NOMO-1 (cell line): ENCODE results near the gene ASCL2.

Experiments
- DNase-seq, 2 experiments: peaks; one replicate each; lab custom pipeline; 2025; ENCODE audit not compliant: unreplicated experiment in 2 of 2; lab: John Stamatoyannopoulos, UW

ASCL2 gene

DNA sequence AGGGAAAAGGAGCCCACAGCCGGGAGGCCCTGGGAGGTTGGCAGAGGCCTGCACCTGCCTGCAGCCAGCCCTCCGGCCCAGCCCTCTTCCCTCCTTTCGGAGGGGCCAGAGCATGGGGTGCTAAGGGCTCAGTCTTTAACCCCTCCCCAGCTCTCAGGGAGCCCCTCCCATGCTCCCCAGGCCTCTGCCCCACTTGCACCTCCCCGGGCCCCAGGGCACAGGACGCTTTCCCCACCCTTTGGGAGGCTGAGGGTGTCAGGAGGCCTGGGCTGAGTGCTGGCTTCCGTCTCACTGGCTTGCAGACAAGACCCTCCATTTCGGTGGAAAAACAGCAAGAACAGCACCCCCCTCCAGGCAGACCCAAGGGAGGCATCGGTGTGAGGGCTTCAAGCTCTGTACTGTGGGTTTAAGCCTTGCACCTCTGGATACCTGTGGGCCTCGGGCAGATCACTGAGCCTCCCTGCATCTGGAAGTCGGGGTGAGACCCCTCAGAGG, 7.3 kb downstream of the ASCL2 start:
- no peak for DNase-seq

DNA sequence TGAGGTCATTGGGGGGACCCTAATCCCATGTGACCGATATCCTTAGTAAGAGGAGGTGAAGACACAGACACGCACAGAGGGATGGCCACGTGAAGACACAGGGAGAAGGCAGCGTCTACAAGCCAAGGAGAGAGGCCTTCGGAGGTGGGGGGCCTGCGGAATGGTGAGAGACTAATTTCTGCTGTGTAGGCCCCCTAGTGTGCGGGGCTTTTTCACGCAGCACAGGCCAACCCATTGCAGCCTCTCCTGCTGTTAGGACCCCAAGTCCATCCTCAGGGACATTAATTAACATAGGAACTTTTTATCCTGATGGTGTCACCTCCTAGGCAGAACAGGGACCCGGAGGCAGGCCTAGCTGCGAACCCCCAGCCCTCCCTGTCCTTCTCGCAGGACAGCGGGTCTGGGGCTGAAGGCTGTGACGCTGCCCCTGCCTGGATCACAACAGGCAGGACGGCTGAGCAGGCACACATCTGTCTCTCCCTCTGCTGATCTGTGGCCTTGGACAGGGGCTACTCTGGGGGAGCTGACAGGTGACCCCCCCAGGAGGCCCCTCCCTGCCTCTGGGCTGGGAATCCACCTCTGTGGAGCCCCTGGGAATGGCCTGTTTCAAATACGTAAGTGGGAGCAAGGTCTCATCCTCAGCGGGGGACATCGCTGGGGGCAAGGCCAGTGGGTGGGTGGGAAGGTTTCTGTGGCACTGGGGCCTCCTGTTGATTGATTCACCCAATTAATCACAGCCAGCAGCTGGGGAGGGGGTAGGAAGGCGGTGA, 7.9 kb downstream of the ASCL2 start:
- no peak for DNase-seq

DNA sequence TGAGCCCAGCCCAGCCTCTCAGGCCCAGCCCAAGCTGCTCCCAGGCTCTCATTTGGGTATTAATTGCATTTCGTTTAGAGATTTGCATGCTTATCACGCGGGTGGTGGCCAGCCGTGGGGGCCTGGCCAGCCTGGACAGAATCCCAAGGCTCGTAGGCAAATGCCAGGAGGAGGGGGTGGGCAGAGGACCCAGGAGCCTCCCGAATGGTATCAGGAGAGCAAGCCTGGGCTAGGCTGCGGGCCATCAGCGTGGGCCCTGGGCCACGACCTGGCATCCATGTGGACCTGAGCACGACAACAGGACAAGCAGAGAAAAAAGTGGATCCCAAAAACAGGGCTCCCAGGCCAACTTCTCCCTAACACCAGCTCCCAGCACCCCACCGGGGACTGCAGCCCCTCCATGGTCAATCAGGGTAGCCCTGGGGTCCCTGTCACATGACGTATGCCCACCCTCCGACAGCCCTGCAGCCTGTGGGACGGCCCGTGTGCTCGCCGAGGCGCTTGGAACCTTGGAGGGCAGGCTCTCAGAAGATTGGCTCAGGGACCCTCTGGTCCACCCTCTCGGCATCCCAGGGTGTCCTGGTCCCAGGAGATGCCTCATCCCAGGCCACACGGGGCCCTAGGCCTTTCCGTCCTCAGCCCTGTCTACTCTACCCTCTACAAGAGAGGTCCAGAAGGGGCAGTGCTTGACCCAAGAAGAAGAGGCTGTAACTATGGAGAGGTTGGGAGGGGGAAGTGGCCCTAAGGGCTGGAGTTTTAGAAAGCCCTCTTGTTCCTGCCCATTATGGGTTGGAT, 8.8 kb downstream of the ASCL2 start:
- DNase-seq: no peak

DNA sequence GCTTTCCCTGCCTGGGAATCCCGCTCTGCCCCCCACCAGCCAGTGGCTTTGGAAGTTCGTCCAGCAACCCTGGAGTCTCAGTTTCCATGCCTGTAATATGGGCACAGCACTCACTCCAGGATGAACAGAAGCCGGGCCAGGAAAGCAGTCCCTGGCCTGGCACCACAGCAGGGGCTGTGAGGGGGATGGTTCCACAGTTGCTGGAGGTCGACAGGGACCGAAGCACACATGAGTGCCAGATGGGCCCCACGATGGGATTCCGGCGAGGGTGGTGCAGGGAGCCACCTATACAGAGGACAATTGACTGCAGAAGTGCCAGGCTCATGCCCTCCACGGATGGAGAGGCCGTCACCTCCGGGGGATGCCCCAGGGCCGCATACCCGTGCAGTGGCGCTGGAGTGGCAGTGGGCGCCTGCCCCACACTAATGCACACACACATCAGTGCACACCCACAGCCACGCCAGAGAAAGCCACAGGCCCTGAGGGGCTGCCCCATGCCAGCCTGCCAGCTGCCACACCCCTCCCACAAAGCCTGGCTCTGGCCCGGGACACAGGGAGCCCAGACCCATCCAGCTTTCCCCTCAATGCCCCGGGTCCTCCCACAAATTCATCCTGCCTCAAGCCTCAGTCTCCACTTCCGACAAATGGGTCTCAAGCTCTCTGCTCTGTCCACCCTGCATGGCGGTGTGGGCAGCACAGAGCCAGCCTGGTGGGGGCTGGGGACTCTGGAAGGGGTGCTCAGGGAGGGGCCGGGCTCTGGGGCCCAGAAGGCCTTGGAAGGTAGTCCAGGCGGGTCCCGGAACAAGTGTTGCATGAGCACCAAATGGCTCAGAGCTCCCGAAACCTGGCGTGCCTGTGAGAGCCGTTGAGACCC, 9.7 kb downstream of the ASCL2 start:
- DNase-seq: no peak

DNA sequence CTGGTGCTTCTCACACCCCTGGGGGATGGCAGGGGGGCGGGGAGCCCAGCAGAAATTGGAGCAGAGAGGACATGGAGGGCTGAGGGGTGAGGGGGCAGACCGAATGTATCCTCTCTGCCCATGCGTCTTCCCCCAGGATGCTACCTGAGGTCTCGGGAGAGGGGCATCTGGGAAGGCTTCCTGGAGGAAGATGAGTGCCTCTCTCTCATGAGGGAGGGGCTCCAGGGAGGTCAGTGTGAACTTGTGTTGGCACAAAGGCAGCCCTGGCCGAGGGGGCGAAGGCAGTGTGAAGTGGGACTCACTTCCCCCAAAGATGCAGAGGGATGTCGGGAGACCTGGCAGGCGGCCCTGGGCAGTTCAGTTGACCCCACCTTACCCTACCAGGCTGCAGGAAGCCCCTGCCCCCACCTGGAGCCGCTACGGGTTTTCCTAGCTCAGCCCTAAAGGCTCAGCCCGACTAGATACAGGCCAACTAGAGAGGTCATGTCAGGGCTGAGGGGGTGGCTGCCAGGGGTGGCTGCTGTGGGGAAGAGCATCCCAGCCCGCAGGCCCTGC, 10.4 kb downstream of the ASCL2 start:
- DNase-seq: no peak

DNA sequence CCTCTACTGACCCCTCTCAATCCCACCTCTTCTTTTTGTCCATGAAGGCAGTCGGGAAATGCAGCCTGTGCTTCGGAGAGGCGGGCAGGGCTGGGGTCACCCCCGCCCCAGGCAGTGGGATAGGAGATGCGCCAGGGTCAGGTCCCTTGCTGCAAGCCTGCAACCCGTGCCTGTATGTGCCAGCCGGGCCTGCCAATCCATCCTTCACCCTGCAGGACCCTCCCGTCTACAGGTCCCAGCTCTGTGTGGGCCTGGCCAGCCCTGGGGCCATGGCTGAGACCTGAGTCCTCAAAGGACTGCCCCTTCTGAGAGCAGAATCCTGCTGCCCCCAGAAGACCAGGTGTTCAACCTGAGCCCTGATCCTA, 10.9 kb downstream of the ASCL2 start:
- no peak for DNase-seq

DNA sequence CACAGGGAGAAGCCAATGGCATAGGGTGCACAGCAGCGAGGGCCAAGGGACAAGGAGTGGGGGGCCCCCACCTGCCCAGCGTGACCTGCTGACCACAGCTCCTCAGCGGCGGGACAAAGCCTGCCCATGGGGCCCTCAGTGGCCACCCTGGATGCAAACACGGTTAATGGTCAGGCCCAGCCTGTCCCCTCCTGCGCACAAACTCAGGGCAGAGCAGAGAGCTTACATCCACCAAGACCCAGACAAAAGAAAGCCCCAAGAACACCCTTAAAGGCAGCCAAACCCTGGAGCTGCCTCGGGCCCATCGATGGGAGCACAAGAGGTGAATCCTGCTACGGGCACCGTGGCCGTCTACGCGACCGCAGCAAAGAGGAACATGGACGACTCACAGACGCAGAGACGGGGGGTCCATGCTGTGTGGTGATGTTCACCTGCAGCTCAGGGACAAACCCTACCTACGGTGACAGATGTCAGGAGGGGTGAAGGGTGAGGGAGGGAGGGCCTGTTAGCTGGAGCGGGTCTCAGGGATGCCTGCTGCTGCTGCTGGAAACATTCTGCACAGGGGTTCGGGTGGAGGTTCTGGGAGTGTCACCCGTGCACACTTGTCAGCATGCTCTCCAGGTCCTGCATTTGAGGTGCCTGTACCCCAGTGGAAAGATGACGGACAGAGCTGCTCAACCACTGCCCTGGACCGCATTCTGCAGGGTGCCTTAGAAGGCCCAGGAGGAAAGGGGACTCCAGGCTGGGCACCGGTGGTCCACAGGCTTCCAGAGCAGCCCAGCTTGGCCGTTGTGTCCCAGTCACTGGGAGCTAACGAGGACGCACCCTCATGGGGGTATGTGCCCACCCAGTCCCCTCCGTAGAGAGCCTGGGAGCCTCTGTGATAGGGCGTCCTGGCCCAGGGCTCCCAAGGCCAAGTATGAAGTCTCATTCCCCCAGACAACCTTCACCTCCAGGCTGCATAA, 11.6 kb downstream of the ASCL2 start:
- DNase-seq: no peak

DNA sequence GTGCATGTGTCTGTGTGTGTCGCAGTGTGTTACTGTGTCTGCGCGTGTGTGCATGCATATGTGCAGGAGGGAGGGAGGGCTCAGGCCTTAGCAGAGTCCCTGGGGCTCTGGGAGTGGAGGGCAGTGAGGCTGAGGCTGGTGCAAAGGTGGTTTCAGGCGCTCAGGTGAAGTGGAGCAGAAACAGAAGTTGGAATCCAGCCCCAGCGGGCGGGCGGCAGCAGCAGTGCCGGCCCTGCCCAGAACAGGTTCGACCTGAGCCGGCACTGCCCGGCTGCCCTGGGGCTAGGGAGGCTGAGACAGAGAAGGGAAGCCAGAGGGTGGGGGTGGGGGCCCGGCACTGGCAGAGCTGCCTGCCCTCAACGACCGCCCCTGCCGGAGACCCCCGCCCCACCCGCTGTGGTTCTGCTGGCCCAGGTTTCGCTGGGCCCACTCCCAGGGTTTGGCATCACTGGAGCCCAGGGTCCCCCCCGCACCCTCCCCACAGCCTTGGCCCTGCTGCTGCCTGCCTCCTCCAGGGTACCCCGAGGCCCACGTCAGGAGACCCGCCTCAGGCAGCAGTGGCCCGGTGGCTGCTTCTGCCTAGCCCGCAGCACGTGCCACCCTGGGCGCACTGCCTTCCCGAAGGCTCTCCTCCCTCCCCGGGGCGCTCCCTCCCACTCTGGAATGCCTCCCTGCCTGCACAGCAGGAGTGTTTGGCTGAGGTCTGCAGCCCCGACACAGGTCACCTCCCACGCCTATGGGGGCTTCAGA, 13.3 kb downstream of the ASCL2 start:
- no peak for DNase-seq

DNA sequence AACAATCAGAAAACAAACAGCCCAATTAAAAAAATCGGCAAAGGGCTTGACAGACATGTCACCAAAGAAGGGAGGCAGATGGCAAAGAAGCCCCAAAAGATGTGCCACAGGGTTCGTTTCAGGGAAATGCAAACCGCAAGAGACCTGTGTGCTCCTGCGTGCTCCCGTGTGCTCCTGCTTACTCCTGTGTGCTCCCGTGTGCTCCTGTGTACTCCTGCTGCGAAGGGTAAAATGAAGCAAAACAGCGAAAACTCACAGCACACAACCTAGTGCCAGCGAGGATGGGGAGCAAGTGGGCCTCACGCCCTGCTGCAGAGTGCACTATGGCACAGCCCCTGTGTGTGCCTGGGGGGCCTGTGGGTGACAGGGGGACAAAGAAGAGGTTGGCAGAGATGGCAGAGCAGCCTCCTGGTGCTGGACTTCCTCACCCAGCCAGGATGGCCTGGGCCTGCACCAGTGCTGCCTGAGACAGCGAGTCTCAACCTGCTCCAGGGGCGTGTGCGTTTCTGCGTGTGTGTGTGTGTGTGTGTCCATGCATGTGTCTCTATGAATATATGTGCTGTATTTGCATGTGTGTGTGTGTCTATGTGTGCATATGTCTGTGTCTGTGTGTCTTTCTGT, 14.0 kb downstream of the ASCL2 start:
- DNase-seq: no peak

DNA sequence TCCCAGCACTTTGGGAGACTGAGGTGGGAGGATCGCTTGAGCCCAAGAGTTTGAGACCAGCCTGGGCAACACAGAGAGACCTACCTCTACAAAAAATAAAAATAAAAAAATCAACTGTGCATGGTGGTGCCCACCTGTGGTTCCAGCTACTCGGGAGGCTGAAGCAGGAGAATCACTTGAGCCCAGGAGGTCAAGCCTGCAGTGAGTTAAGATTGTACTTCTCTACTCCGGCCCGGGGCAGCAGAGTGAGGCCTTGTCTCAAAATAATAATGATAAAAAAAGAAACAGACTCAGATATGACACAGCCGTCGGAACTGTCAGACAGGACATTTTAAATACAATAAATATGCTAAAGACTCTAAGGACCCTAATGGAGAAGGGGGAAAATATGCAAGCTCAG, 18.4 kb downstream of the ASCL2 start:
- no peak for DNase-seq

DNA sequence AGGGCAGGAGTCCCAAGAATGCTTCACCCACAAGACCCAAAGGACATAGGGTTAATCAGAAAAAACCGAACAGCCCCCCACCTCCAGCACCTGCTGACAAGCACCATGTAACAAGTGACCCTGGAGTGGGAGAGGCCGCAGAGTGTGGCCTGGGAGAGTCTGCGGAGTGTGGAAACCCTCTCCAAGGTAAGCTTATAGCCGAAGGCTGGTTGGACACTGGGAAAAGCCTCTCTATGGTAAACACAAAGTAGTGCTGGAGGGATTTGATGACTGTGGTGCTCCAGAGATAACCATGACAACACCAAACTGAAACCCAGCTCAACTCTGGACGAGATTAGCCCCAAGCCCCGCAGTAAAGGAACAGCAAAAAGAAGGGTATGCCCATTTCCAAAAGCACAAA, 19.2 kb downstream of the ASCL2 start:
- no peak for DNase-seq

DNA sequence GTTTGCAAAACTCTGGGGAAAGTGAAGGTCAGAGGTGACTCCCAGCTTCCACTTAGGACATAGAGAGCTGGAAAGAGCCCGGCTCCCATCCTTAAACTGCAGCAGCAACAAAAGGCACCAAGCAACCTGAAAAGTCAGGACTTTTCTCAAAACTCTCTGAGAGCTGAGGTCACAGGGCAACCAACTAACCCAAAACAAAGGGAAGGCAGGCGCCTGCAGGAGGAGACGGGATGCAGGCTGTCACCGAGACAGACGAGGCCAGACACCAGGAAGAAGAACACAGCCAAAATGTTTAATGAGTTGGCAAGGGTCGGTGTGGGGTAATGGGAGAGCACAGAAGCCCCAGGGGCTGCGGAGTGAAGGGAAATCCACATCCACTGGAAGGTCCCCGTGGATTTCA, 19.9 kb downstream of the ASCL2 start:
- no peak for DNase-seq

DNA sequence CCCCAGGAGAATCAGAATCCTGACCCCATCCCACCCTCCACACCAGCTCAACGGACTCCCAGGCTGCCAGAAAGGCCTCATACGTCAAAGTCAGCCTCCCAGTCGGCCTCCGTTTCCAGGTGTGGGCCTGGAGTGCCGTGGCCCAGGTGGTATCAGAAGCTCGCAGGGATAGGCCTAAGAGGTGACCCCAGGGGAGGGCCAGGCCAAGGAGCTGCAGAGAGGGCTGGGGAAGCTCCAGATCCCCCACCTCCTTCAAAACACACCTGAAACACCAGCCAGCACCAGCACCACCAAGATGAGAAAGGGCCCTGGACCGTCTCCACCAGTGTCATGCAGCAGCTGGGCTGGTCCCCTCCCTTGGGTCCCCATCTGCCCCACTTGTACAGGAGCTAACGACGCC, 20.3 kb downstream of the ASCL2 start:
- DNase-seq: no peak

DNA sequence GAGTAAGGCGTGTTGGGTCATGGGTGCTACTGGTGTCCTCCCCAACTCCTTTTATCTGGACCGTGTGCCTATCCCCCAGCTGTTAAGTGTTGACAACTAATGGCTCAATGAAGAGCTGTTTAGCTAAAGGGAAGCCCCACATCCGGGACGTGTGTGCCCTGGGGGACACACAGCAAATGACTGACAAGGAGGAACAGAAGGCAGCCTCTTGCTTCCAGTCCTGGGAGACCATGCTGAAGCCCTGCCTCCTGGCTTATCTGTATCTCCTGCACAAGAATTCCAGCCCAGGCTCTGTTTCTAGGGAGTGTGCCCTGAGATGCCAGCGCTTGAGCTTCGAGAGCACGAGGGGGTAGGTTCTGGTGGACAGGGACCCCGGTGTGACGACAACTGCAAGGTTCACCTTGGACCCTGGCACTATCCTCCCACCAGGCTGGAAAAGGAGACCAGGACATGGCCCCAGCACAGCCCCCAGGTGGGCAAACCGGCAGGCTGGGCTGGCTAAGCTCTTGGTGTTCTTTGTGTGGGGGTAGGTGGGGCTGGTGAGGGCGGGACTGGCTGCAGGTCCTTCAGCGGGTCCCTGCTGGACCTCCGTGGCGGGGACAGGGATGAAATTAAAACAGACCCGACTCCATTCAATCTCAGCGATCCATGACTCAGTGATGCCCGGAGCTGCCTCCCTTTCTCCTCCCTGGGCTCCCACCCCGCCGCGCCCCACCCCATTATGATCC, 21.0 kb downstream of the ASCL2 start:
- DNase-seq: no peak

DNA sequence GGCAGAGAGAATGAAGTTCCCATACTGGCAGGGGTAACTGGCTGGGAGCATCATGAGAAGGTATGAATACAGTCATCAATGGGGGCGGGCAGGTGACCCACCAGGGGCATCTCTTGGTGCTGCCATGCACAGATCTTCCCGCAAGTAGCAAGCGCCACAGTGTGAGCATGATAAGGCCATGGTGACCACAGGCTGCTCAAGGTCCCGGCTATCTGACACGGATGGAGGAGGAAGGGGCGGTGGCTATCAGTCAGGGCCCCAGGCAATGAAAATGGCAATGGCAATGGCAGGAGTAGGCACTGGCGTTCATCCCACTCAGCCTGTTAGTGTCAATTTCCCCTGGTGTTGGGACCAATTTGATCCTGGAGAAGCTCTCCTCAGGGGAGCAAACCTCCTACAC, 21.6 kb downstream of the ASCL2 start:
- DNase-seq: no peak

DNA sequence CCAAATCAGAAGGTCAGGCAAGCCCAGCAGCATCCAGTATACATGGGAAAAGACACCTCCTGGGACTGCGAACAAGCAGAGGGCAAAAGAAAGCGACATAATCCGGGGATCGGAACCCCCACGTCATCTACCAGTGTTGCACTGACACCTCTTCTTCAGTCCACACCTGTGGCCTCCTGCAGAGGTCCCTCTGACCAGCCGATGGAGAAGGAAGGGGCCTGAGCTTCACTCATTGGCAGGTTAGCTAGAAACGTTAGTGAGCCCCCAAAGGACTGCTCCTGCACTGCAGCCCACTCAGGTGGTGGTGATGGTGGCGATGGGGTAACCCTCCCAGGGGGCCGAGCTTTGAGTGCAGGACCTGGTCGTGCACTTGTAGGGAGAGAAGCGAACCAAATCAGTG, 22.1 kb downstream of the ASCL2 start:
- no peak for DNase-seq

DNA sequence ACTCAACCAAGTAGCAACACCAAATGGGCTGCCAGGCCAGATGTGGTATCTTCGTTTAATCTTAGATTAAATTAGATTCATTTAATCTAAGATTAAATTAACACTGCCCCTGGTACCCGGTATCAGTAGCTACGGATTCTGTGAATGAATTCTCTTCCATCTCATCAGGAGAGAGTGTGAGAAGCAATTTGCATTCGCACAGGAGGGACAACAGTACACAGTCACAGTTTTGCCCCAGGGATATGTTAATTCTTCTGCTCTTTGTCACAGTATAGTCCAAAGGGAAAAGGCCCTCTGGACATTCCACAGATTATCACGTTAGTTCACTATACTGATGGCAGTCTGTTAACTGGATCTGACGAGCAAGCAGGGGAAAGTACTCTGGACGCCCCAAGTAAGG, 22.9 kb downstream of the ASCL2 start:
- DNase-seq: no peak

DNA sequence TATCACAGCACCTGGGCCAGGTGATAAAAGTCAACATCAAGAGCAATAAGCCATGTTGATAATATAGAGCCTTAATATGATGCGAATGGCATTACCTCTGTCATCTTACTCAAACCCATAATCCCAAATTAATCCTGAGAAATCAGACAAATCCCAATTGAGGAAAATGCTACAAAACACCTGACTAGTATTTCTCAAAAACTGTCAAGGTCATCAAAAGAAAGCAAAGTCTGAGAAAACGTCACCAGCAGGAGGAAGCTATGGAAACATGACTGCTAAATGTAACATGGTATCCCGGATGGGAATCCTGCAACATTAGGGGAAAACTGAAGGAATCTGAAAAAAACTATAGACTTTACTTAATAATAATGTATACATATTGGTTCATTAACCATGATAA, 29.6 kb downstream of the ASCL2 start:
- no peak for DNase-seq
